BLaER1 treated with 17β-estradiol and CSF1 and Interleukin-3, amounts not matched to agents 10 nM and 100 nM (cell line): Measurements from ENCODE around the gene DEDD.
A peak's percentile ranks its signal among the peaks of the same experiment; 100 is the strongest.
"Not testable (repeated sequence)": the region's sequence is repeated elsewhere in the genome, so short reads cannot be mapped to it uniquely, and the experiment has no call there.

Experiments
- H3K27ac ChIP-seq, 11 experiments: shearing (Covaris generic); formaldehyde crosslinking; 2 replicates each; pipeline ENCODE4 v1.8.1; 2022
- H3K27me3 ChIP-seq, 11 experiments: shearing (Covaris generic); formaldehyde crosslinking; 2 replicates each; pipeline ENCODE4 v1.8.1; 2022
- H3K36me3 ChIP-seq, 11 experiments: shearing (Covaris generic); formaldehyde crosslinking; 2 replicates each; pipeline ENCODE4 v1.8.1; 2022
- H3K4me1 ChIP-seq, 10 experiments: shearing (Covaris generic); formaldehyde crosslinking; 2 replicates each; pipeline ENCODE4 v1.8.1; 2022
- H3K4me2 ChIP-seq, 11 experiments: shearing (Covaris generic); formaldehyde crosslinking; 2 replicates each; pipeline ENCODE4 v1.8.1; 2022
- H3K4me3 ChIP-seq, 10 experiments: shearing (Covaris generic); formaldehyde crosslinking; 2 replicates each; pipeline ENCODE4 v1.8.1; 2022
- H3K9ac ChIP-seq, 11 experiments: shearing (Covaris generic); formaldehyde crosslinking; 2 replicates each; pipeline ENCODE4 v1.8.1; 2022
- H3K9me3 ChIP-seq, 11 experiments: shearing (Covaris generic); formaldehyde crosslinking; replicated peaks in 1 of 11; 2 replicates each; pipeline ENCODE4 v1.8.1; 2022
- H4K20me1 ChIP-seq, 11 experiments: shearing (Covaris generic); formaldehyde crosslinking; 2 replicates each; pipeline ENCODE4 v1.8.1; 2022
- Cebpa-rat ChIP-seq, 11 experiments: shearing (Covaris generic); IDR thresholded peaks; 2 replicates each; pipeline ENCODE4 v1.8.1; 2022

The DEDD gene

DNA sequence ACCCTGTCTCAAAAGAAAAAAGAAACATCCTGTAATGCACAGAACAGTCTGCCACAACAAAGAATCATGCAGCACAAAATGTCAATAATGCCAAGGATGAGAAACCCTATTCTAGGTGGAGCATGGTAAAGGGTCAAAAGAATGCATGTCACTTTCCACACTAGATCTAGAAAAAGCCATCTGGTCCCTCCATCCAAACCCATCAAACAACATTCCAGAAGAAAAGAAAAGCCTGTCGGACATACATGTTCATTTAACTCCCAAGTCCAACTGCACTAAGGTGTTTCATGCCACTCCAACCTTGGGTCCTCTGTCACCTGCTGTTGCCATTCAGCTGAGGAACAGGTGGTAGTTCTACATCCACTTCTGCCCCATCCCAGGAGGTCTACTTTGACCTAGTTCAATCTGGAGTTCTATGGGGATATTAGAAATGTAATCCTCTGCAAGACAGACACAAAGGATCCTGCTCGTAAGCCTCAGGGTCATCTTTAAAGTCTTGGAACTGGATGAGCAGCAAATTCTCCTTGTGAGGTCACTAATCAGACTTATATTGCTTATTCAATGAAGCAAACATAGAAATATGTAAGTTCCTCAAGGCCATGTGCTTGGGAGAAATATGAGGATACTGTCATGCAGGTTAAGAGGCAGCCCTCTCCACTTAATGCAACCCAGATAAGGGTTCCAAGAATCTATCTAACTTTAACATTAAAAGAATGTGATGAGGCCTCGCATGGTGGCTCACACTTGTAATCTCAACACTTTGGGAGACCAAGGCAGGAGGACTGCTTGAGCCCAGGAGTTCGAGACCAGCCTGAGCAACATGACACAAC is 3.7 kb downstream of the DEDD start:
- Histone ChIP-seq H3K27me3 (no peaks in the 10 kb centered on the region), H3K36me3 (peaks cover 60 to 71% (median 69%) of the 10 kb centered on the region in 11 experiments), H3K9ac (no peak overlapping the region), H3K4me2 (peak overlapping the region in 9 of 11 experiments; percentile 0 to 97 (median 62); a peak in 13 of 22 replicates), H3K9me3 (no peaks in the 10 kb centered on the region), H3K4me3 (no peak overlapping the region), H4K20me1 (peaks cover 0 to 73% (median 34%) of the 10 kb centered on the region in 11 experiments; a peak in 13 of 22 replicates), H3K27ac (no peak overlapping the region; a peak in 1 of 22 replicates), H3K4me1 (peaks cover 48 to 59% (median 52%) of the 10 kb centered on the region in 10 experiments)
- TF ChIP-seq Cebpa-rat (IDR thresholded peaks at IDR 0.05) = no peak

DNA sequence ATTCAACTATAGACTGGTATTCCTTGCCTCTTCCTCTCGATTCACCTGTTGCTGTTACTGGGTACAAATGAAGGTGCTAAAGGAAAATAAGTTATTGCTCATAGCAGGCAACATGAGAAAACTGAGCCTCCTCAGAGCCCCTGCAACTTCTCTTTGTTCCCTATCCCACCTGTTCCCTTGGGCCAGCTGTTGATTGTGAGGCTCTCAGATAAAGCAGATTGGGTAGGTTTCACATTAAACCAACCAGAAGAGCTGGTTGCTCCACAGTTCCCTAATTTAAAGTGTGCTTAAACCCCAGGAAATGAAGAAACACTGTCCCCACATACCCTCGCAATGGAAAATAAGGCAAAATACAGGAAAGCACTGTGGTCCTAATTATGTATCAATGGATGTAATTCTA is 4.8 kb downstream of the DEDD start:
- Histone ChIP-seq H3K27ac (peak overlapping the region in 1 of 11 experiments; percentile 3; a peak in 1 of 22 replicates), H3K27me3 (no peaks in the 10 kb centered on the region), H3K4me3 (peak overlapping the region in 1 of 10 experiments; percentile 43; a peak in 2 of 20 replicates), H3K36me3 (peaks cover 71 to 82% (median 81%) of the 10 kb centered on the region in 11 experiments), H4K20me1 (peaks cover 0 to 83% (median 36%) of the 10 kb centered on the region in 11 experiments; a peak in 13 of 22 replicates), H3K9me3 (no peaks in the 10 kb centered on the region), H3K9ac (peak overlapping the region in 2 of 11 experiments; percentile 3 to 38; a peak in 2 of 22 replicates), H3K4me1 (peaks cover 42 to 66% (median 48%) of the 10 kb centered on the region in 10 experiments), H3K4me2 (peak overlapping the region in 10 of 11 experiments; percentile 0 to 97 (median 58); a peak in 17 of 22 replicates)
- TF ChIP-seq Cebpa-rat (IDR thresholded peaks at IDR 0.05) = no peak

DNA sequence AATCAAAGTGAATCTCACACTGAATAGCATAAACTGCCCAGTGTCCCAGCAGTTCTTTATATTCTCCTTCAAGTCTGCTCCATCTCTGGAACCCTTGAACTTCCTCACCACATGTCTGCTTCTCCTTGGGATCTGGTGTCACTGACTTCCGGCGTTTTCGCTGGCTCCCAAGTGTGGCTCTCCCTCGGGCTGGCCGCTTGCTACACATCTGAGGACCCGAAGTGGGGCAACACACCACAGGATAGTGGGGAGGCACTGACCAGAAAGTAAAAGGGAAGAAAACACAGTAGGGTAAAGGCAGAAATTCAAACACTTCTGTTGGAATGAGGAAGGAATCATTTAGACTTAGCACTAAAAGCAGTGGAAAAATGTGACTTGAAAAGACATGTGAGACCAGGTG is 9.5 kb downstream of the DEDD start:
- H3K4me1 ChIP-seq = peaks cover 25 to 71% (median 50%) of the 10 kb centered on the region in 10 experiments
- H3K9me3 ChIP-seq = no peaks in the 10 kb centered on the region
- TF ChIP-seq Cebpa-rat (IDR thresholded peaks at IDR 0.05) = no peak
- H3K9ac ChIP-seq = no peak overlapping the region
- no peaks in the 10 kb centered on the region for H3K27me3 ChIP-seq
- peak overlapping the region in 3 of 11 experiments; percentile 91 to 98 (median 98); a peak in 5 of 22 replicates for H3K4me2 ChIP-seq
- H3K4me3 ChIP-seq = no peak overlapping the region
- no peak overlapping the region for H3K27ac ChIP-seq
- H4K20me1 ChIP-seq = peaks cover 0 to 63% (median 33%) of the 10 kb centered on the region in 11 experiments; a peak in 14 of 22 replicates
- H3K36me3 ChIP-seq = peaks cover 75 to 83% (median 82%) of the 10 kb centered on the region in 11 experiments

DNA sequence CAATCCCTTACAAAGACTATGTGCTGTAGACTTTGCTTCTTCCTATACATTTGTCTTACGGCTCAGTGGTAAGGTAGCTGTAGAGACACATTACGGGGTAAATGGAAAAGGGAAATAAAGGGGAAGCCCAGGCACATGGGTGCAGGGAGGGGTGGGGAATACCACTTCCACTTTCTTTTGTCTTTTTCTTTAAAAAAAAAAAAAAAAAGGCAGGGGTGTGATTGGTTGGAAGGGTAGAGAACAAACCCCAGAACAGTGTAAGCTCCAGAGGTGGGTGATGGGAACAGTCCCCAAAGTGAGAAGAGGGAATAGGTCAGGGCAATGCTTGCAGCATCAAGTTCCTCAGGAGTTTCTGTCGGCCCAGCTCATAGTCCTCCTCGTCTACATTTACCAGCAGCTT is 10.6 kb downstream of the DEDD start:
- no peaks in the 10 kb centered on the region for H3K9me3 ChIP-seq
- no peak for TF ChIP-seq Cebpa-rat (IDR thresholded peaks at IDR 0.05)
- peaks cover 64 to 72% (median 71%) of the 10 kb centered on the region in 11 experiments for H3K36me3 ChIP-seq
- H3K9ac ChIP-seq = peak overlapping the region in 5 of 11 experiments; percentile 26 to 48 (median 42); a peak in 7 of 22 replicates
- peak overlapping the region in 7 of 11 experiments; percentile 20 to 65 (median 60); a peak in 13 of 22 replicates for H3K27ac ChIP-seq
- no peak overlapping the region; a peak in 1 of 20 replicates for H3K4me3 ChIP-seq
- peaks cover 22 to 63% (median 45%) of the 10 kb centered on the region in 10 experiments for H3K4me1 ChIP-seq
- H3K27me3 ChIP-seq = no peaks in the 10 kb centered on the region
- H3K4me2 ChIP-seq = peak overlapping the region in 7 of 11 experiments; percentile 18 to 98 (median 76); a peak in 13 of 22 replicates
- H4K20me1 ChIP-seq = peaks cover 0 to 52% (median 25%) of the 10 kb centered on the region in 11 experiments; a peak in 14 of 22 replicates

DNA sequence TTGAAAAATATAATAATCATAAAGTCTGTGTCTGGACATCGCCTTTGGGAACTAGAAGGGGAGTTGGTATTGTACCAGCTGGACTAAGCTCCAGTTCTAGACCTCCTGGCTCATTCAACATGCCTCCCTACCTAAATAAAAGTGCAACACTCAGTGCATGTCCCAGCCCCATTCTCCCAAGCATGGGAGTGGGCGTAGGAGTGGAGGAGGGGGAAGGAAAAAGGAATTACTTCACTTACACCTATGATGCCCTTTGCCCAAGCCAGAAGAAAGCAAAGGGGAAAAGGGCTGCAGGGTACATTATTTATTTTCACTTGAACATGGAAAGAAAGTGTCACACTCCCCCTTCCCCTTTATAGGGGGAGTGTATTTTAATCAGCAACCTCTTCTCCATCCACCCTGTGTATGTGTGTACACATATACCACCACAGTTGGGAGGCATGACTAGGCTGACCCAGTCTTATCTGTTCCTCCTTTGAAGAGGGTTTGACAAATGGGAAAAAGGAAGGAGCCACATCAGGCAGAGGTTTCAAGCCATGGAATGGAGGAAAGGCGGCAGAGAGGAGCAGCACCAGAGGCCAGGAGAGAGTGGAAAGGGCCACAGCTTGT is 11.3 kb downstream of the DEDD start:
- H3K27ac ChIP-seq = peak overlapping the region in 7 of 11 experiments; percentile 20 to 65 (median 60); a peak in 15 of 22 replicates

DNA sequence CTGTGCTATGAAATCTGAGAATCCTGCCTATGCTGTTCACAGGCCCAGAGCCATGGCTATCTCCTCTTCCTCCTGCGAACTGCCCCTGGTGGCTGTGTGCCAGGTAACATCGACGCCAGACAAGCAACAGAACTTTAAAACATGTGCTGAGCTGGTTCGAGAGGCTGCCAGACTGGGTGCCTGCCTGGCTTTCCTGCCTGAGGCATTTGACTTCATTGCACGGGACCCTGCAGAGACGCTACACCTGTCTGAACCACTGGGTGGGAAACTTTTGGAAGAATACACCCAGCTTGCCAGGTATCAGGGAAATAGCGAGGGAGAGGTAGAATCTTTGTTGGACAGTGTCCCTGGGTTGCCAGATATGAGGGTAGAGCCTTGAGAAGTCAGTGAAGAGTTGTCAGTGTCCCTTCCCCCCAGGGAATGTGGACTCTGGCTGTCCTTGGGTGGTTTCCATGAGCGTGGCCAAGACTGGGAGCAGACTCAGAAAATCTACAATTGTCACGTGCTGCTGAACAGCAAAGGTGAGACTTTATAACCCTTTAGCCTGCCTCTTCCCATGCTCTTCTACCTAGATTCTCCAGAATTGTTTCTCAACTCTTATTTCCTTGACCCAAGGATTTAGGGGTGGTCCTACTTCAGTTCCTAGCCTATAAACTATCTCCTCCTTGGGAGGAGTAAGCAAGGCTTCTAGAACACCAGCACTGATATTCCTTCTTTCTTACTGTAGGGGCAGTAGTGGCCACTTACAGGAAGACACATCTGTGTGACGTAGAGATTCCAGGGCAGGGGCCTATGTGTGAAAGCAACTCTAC is 13.2 kb downstream of the DEDD start:
- no peak for TF ChIP-seq Cebpa-rat (IDR thresholded peaks at IDR 0.05)
- peak overlapping the region; percentile 85 to 95 (median 91) for H3K9ac ChIP-seq

More for the DNA sequence above, 11.3 kb downstream of the DEDD start:
- TF ChIP-seq Cebpa-rat (IDR thresholded peaks at IDR 0.05) = no peak
- Histone ChIP-seq H3K4me1 (peaks cover 29 to 66% (median 52%) of the 10 kb centered on the region in 10 experiments), H3K4me2 (peak overlapping the region in 7 of 11 experiments; percentile 18 to 98 (median 76); a peak in 13 of 22 replicates), H3K9ac (peak overlapping the region in 4 of 11 experiments; percentile 26 to 48 (median 38); a peak in 4 of 22 replicates), H3K4me3 (no peak overlapping the region), H3K36me3 (peaks cover 58 to 72% (median 65%) of the 10 kb centered on the region in 11 experiments), H3K9me3 (no peaks in the 10 kb centered on the region), H3K27me3 (no peaks in the 10 kb centered on the region), H4K20me1 (peaks cover 2 to 50% (median 32%) of the 10 kb centered on the region in 11 experiments; a peak in 18 of 22 replicates)

DNA sequence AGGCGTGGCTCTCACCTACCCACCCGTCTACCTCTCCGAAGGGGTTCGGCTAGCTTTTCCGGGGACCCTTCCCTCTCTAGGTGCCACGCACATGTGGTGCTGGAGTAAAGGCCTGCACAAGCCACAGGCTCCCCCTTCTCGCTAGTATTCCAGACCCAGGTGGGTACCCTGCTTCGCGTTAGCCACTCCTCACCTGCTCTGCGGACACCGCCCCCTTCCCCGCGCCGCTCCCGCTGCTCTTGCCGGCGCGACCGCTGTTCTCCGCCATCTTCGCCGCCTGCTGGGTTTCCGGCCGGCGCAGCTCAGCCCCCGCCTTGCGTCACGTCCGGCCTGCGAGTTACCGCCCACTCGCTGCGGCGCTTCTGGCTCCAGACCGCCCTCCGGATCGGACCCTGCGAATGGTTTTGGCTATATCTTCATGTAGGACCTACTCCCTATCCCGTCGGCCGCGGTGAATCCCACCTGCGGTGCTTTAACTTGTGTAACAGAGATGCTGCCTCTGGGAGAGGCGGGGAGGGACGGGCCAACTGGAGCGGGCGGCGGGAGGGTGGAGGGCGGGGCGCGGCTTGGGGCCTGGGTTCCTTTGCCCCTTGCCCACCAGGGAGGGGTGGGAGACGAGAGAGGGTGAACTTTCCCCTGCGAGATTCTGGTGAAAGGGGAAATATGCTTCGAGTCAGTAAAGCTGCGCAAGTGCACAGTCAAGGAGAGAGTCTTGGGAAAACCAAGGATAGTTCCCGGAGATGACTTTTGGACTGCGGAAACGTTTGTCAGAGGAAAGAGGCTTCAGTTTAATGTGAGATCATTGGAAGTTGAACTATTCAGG is 14.5 kb downstream of the DEDD start, which contains the start of the genes NIT1 and PFDN2:
Gene NIT1, plus strand, starts transcription at position 347 of the 823 bp plus-strand sequence. Its CDS starts 72 bp downstream, at position 419.
Gene PFDN2, minus strand, starts transcription at position 279 of the 823 bp plus-strand sequence. Its CDS starts 11 bp downstream, at position 268.
- Histone ChIP-seq H3K27ac (peak within 1 kb of the TSS; percentile 79 to 93 (median 88)), H3K9me3 (no peaks in the 10 kb centered on the region), H3K27me3 (no peaks in the 10 kb centered on the region), H3K4me1 (peaks cover 50 to 88% (median 82%) of the 10 kb centered on the region in 10 experiments), H3K36me3 (peaks cover 27 to 72% (median 62%) of the 10 kb centered on the region in 11 experiments), H4K20me1 (peaks cover 34 to 54% (median 44%) of the 10 kb centered on the region in 11 experiments; a peak in 21 of 22 replicates), H3K4me3 (peak within 1 kb of the TSS; percentile 84 to 100 (median 98)), H3K9ac (peak within 1 kb of the TSS; percentile 85 to 95 (median 91)), H3K4me2 (peak within 1 kb of the TSS; percentile 81 to 99 (median 93))
- TF ChIP-seq Cebpa-rat (IDR thresholded peaks at IDR 0.05) = 0 out of 22 replicates have a peak, but pooled peaks of 1 of the 11 experiments have one; percentile 13

More for the DNA sequence above, 13.2 kb downstream of the DEDD start:
- peaks cover 20 to 50% (median 35%) of the 10 kb centered on the region in 11 experiments; a peak in 21 of 22 replicates for H4K20me1 ChIP-seq
- peaks cover 39 to 72% (median 65%) of the 10 kb centered on the region in 11 experiments for H3K36me3 ChIP-seq
- H3K27me3 ChIP-seq = no peaks in the 10 kb centered on the region
- peak overlapping the region; percentile 84 to 100 (median 98); a peak in 19 of 20 replicates for H3K4me3 ChIP-seq
- peaks cover 47 to 85% (median 70%) of the 10 kb centered on the region in 10 experiments for H3K4me1 ChIP-seq
- no peaks in the 10 kb centered on the region for H3K9me3 ChIP-seq
- H3K27ac ChIP-seq = peak overlapping the region; percentile 79 to 93 (median 88); a peak in 19 of 22 replicates
- peak overlapping the region; percentile 81 to 98 (median 93) for H3K4me2 ChIP-seq

DNA sequence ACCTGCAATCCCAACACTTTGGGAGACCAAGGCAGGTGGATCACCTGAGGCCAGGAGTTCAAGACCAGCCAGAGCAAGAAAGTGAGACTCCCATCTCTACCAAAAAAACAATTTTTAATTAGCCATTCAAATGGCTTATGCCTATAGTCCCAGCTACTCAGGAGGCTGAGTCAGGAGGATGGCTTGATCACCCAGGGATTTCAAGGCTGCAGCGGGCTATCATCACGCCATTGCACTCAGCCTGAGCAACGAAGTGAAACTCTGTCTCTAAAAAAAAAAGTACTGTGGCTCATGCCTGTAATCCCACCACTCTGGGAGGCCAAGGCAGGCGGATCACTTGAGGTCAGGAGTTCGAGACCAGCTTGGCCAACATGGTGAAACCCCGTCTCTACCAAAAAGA is 16.5 kb downstream of the DEDD start:
- not testable (repeated sequence) for H3K27me3 ChIP-seq, H3K27ac ChIP-seq, H3K9me3 ChIP-seq
- H4K20me1 ChIP-seq = peaks cover 52 to 68% (median 58%) of the 10 kb centered on the region in 11 experiments; a peak in 21 of 22 replicates
- H3K4me3 ChIP-seq = peak overlapping the region in 8 of 10 experiments; percentile 84 to 100 (median 96); a peak in 12 of 20 replicates
- H3K36me3 ChIP-seq = peaks cover 11 to 69% (median 45%) of the 10 kb centered on the region in 11 experiments
- H3K4me2 ChIP-seq = peak overlapping the region; percentile 81 to 99 (median 93)
- H3K9ac ChIP-seq = peak overlapping the region in 6 of 11 experiments; percentile 49 to 95 (median 90); a peak in 5 of 22 replicates
- H3K4me1 ChIP-seq = peaks cover 60 to 88% (median 84%) of the 10 kb centered on the region in 10 experiments
